ENCODE data around the gene ADGRA1.

Gene ADGRA1

DNA sequence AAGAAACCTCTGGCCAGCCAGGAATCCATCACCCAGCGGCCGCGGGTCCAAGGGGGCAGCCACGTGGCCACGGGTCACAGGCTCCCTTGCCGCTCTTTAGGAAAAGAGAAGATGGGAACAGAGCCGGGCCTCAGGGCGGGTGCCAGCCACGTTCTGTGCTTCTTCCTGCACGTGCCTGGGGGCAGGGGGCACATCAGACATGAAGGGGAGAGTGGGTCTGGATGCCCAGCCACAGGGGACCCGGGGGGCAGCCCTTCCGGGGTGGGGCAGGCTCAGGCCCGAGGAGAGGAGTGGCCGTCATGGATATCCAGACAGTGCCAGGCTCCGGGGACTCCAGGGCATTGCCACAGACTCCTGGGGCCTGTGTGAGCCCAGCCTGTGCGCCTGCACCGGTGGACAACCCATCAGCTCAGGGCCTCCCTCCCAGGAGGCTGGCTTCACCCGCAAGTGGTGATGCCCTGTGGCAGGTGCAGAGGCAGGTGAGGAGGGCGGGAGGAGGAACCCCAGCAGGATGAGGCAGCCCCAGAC lies 31.0 kb upstream of the ADGRA1 start:
- no peak for DNase-seq (ENCODE audit: low read depth)

DNA sequence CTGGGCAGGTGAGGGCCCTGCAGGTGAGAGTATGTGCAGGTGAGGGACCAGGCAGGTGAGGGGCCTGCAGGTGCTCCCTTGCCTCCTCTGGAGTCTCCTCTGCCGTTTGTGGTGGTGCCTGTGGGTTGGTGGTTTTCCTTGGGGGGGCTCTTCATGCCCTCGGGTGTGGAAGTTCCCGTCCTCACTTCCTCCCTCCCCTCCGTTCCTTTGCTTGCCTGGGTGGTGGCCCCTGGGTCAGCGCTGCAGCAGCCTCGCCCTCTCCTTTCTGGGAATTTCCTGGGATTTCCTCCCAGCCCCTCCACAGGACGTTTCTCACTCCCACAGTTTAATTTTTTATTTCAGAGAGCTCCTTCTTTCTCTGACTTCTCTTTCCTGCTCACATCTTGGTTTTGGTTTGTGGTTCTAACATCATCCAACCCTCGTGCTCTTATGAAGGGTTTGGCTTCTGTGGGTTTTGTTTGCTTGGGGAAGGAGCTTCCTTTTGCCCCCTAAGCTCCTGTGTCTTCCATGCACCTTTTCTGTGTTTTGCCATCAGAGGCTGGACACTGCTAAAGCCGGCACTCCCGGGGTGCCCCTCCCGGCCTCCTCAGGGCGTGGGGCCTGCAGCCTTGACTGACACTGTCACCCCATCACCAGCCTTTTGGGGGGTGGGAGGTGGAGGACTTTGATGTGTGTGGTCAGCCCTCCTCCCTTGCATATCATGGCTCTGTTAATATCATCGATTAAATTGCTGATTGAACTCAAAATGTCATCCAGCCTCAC lies 29.2 kb upstream of the ADGRA1 start:
- DNase-seq (ENCODE audit: low read depth), result no peak

DNA sequence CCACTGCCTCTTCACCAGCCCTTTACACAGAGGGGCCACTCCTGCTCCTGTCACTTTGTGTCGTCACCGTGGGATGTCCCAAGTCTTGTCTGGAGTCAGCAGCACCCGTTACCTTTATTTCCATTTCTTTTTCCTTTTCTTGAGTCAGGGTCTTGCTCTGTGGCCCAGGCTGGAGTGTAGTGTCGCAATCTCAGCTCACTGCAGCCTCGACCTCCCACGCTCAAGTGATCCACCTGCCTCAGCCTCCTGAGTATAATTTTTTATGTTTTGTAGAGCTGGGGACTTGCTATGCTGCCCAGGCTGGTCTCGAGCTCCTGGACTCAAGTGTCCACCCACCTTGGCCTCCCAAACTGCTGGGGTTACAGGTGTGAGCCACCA lies 28.6 kb upstream of the ADGRA1 start:
- no peak for DNase-seq (ENCODE audit: low read depth)

DNA sequence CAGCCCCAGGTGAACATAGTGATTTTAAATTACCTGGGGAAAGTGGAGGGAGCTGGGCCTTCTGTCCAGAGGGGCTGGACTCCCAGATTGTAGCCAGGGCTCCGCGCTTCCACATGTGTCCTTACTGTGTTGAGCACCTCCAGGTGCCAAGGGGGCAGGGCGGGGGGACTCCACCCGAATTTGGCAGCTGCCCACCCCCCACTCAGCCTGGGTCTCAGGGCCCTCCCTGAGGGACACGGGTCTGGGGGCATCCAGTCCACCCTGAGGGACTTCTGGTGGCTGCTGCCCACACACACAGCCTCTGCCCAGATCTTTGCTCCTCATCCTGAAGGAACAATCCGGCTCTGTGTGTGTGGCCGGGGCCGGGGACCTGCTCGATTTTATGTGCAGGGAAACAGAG lies 28.2 kb upstream of the ADGRA1 start:
- no peak for DNase-seq (ENCODE audit: low read depth)

DNA sequence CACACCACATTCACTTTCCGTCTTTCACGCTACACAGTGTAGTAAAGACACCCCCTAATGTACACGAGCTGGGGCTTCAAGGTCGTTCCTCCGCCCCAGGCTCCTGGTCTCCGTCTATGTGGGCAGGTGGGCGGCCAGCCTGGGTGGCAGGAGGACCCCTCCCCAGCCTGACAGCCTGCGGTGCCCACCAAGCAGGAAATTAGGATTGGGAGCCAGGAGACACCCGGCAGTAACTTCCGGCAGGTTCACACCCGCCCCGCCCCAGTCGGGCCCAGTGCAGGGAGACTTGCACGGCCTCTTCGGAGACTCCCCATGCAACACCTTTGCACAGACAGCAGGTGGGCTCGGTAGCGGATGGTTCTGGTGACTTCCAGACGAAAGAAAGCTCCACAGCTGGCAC lies 27.7 kb upstream of the ADGRA1 start:
- DNase-seq (ENCODE audit: low read depth), result no peak

DNA sequence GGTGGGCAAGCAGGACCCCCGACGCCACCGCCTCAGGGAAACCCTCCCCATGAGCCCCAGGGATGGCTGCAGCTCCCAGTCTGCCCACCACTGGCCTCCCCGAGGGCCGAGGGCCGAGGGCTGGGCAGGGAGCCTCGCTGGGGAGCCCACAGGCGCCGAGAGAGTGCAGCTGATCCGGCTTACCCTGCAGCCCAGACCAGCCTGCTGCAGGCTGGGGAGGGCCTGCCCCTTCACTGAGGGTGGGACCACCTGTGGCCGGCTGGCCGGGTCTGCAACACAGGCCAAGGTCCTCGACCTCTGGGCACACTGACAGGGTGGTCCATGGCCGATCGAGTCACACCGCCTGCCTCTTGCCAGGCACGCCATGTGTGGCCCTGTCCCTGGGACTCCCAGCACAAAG lies 27.3 kb upstream of the ADGRA1 start:
- DNase-seq (ENCODE audit: low read depth), result no peak

DNA sequence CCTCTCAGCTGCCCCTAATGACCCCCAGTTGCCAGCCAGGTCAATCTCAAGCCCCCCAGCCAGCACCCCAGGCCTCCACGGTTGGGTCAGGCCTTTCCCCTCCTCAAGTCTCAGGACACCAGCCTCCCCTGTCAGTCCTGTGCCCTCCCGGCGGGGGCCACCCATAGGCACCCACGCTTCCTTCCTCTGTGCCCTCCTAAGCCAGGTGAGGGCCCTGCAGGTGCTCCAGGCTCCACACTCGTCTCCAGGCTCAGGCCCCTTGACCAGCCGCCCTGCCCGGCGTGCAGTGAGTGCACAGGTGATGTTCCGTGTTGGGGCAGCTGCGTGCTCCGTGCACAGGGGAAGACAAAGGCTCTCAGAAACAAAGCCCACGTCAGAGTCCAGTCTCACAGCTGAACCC lies 26.8 kb upstream of the ADGRA1 start:
- DNase-seq (ENCODE audit: low read depth), result no peak

DNA sequence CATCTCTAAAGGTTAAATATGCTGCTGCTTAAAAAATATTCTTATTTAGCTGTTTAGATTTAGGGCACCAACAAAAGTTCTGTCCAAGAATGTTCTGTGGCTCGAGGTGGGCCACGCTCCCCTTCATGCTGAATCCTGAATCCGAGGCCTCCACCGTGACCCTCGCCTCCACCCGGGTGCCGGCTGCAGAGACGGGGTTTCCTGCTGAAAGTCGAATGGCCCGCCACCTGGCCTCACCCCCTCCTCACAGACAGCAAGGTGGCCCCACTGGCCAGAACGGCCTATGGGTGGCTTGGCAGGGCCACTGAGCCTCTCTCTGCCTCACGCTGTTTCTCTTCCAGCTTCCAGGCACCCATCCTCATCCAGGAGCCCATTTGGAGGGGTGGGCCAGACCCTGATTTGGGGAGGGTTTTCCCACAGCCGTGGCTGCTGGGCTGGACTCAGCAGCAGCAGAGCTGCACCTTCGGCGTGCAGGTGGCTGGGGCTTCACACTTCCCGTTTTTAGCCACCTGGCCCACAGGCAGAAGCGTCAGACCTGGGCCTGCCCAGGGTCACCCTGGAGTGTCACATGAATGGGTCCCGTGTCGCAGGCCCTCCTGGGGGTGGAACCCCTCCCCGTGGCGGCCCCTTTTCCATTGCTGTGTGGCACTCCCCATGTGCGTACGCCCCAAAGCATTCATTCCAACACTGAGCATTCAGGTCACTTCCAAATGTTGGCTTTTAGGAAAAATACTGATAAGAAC lies 26.3 kb upstream of the ADGRA1 start:
- DNase-seq (ENCODE audit: low read depth), result no peak

DNA sequence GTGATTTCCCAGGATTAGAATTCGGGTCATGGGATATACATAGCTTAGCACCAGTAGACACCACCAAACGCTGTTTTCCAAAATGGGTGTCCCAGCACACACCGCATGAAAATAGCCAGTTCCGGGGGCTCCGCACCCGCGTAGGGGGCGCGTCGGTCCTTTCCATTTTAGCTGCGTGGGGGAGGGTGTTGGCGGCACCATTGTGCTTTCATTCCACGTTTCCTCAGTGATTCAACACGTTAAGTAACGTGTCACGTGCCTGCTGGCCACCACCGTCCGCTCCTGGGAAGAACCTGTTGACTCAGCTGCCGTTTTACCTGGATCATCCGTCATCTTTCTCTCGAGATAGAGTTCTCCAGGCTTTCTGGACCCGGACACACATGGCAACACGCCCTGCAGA lies 25.6 kb upstream of the ADGRA1 start:
- no peak for DNase-seq (ENCODE audit: low read depth)

DNA sequence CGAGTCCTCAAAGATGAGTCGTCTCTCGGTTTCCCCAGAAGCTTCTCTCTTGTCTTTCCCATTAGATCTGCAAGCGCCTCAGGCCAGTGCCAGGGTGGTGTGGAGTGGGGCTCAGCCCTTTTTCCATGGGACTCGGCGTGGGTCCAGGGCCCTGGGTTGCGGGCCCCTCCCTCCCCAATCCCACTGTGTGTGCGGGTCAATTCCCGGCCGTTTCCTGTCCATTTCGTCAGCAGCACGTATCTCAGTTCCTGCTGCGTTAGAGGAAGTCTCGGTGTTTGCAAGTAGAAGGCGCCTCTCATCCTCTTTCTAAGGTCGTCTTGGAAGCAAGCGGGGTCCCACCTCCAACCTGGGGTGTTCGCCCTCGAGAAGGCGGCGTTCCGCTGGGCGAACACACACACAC lies 25.1 kb upstream of the ADGRA1 start:
- no peak for DNase-seq (ENCODE audit: low read depth)

DNA sequence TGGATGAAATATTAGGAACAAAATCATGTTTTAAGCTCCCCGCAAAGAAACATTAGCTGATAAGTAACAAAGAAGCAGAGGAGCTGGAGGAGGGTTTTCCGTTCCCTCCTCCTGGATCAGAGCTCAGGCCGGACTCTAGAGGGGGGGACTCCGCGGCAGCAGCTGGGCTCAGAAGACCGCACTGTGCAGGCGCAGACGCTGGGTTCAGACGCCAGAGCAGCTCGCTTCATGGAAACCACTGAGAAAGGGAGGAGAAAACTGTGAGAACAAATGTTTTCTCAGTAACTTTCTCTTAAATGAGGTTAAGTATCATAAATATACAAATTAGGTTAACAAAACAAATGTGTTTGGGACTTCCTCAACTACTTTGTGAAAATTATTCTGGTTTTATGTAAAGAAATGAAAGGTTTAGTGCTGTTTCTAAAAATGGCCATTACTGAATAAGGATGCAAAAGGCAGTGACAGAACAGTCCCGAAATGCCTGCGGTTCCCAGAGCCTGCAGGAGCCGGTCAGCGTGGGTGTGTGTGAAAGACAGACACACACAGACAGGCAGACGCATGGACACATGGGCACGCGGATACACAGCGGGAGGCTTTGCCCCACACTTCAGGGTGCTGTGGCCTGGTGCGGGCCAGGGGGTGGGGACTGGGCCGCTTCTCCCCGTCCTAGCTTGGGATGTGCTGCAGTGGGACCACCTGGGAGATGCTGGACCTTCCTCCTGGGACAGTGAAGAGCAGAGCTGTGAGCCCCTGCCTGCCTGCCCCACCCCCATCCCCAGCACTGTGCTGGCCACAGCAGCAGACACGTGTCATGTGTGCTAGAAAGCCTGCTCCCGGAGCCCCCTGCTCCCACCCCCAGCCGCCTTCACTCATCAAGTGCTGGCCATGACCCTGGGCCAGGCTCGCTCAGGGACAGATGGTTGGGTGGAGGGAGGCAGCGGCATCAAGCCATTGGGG lies 20.3 kb upstream of the ADGRA1 start:
- DNase-seq (ENCODE audit: low read depth), result no peak

DNA sequence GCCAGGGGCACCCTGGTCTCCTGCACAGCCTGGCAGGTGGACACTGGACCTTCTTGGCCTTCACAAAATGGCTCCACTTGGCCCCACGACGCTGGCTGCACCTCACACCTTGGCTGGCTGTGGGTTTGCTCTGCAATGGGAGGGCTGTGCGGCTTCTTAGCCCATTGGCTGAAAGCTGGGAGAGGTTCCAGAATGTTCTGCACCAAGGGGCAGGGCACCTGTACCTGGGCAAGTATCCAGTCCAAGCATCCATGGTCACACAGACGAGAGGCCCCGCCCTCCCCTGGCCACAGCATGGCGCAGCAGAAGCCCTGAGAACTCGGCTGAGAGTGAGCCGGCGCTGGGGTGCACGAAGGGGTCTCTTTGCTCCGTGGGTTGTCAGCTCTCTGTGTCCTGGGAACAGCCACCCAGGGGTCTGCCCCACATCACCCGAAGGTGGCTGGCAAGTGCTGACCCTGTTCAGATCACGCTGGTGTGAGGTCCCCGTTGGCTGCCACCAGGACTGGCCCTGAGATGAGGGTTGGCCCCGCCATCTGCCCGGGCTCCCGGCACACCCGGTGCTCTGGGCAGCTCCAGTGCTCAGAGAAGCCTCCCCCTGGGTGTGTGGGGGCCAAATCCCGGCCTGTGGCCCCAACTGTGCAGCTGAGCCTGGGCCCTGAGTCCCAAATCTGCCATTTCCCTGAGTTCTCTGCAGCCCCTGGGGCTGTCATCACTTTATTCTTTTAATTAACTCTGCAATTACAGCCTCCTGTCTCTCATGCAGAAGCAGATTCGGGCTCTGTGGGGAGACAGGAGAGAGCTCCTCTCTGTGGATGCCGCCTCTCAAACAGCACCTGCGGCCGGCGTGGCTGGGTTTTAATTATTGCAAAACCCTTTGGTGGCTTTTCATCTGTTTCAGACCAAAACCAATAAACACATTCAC lies 19.4 kb upstream of the ADGRA1 start:
- DNase-seq (ENCODE audit: low read depth), result no peak

DNA sequence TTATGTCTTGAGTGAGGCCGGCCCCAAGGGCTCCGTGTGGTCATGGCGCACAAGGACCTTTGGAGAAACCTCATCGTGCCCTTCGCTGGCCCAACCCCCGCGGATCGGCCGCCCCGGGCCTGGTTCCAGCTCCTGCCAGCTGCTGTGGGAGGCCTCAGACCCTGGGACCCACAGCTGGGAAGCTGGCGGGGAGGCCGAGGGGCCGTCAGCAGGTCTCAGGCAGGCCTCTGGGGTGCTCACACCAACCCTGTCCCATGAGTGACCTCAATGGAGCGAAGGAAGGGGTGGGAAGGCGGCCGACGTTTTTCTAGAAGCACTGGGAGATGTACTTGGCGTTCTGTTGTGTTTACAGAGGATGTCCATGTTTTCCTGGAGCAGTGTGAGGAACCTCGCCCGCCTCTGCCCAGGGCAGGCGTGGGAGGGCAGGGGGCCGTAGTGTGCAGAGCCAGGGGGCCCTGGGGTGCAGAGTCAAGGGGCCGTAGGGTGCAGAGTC lies 18.6 kb upstream of the ADGRA1 start:
- DNase-seq (ENCODE audit: low read depth), result no peak

DNA sequence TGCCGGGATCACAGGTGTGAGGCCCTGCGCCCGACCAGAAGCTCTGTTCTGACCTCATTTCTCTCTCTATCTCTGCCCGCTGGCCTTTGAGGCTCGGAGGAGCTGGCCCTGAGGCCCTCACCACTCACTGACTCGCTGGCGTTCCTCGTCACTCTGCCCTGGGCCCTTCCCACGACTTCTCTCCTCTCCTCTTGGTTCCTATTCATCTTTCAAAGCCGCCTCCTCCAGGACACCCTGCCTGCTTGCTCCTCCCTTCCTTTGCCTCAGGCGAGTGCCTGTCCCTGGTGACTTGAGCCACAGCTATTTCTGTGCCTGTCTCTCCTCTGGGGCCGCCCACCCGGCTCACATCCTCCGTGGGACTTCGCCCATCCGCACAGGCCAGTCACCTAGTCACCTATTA lies 17.3 kb upstream of the ADGRA1 start:
- no peak for DNase-seq (ENCODE audit: low read depth)

DNA sequence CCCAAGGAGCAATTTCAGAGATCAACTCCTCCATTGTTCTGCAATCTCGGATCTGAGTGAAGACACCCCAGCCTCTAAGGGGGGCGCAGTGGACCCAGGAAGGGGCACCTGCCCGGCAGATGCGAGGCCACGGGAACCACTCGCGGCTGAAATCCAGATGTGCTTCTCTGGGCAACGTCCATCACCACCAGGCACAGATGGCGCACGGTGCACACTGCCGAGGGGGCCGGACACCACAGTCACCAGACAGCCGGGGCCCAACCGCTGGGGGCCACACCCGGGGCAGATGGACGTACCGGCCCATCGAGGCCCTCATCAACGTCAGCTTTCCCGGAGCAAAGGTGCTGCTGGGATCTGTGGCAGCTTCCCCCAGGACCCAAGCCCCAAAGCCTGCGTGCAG lies 16.9 kb upstream of the ADGRA1 start:
- no peak for DNase-seq (ENCODE audit: low read depth)

DNA sequence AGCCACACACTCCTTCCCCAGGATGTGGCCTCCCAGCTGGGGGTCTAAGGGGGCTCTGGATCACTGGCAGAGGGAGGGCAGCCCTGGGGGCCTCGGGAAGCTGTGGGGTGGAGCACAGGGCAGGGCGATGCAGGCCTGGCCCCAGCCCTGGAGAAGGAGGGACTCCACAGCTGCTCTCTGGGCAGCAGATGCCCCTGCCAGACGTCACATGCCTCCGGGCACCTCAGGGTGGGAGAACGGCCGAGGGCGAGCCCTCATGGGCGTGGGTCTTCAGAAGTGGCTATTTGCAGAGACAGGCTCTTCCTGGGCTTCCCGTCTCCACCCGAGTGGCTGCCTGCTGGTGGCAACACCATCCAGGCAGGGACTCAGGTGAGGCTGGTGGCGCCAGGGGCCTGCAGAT lies 16.0 kb upstream of the ADGRA1 start:
- no peak for DNase-seq (ENCODE audit: low read depth)

DNA sequence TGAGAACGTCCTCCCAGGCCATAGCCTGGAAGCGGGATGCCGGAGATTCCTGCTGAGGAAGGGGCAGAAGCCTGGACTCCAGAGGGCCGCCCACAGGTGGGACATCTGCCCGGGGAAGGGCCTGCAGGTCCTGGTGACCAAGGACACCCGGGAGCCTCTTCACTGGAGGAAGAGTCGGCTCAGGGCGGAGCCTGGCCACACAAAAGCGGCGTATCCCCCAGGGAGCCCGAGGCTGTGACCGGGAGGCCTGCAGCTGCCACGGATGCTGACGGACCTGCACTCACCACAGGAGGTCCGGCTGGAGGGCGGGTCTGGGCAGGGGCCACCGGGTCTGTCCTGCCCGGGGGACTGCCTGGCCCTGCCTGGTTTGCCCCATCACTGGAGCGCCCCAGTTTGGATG lies 15.5 kb upstream of the ADGRA1 start:
- no peak for DNase-seq (ENCODE audit: low read depth)

DNA sequence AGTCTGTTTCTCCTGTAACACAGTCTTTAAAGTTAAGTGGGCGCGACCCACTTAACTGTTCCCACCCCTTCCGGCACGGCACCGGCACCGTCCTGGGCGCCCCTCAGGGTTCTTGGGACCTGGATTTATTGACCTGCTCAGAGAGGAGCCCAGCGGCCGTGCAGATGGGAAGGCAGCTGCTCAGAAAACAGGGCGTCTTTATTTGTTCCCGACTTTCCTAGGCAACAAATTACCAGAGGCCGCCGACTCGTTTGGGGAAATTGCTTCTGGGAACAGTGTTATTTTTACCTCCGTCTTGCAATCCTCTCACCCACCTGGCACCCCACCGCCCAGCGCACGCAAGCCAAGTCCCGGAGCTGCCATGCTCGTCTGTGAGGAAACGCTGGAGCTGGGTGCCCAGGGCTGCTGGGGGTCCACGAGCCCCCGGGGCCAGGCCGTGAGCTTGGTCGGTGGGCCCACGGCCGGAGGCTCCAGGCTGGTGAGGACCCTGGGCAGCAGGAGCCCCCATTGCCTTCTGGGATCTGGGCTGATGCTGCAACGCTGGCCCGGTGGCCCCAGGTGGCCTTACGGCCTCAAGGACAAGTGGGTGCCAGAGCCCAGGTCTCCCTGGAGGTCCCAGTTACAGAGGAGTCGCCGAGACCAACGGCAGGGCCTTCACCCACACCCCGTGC lies 14.9 kb upstream of the ADGRA1 start:
- DNase-seq (ENCODE audit: low read depth), result no peak

DNA sequence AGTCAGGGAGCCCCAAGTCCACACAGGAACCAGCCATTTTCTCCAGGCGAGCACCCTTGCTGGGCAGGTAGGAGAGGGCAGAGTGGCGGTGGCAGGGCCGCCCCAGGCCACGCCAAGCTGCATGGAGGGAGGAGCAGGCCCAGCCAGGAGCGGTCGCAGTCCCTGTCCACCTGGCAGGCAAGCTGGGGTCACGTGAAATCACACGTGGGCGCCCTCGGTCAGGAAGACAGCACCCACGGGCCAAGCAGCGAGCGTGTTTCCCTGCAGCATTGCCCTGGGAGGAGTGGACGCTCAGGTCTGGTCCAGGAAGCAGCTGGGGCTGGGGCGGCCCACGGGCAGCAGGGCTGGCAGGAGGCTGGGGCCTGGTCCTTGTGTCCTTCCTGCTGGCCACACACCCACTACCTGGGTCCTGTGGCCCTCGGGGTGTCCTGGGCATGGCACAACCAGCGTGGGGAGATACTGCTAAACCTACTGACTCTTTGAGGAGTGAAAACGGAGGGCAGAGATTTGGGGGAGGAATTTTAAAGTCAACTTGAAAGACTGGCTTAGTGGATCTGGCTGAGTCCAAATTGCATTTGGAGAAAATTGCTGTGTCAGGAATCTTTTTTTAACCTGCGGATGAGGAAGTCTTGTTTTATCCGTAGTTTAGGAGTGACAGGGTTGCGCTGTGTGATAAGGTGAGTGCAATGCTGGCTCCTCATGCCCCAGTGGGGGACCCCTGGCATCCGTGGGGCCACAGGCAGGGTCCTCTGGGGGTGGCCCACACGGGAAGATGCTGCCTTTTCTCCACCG lies 12.2 kb upstream of the ADGRA1 start:
- DNase-seq (ENCODE audit: low read depth), result no peak

All from fibroblast of gingiva (primary cell).